Measurements from ENCODE around the gene COL9A3.

COL9A3 gene

DNA sequence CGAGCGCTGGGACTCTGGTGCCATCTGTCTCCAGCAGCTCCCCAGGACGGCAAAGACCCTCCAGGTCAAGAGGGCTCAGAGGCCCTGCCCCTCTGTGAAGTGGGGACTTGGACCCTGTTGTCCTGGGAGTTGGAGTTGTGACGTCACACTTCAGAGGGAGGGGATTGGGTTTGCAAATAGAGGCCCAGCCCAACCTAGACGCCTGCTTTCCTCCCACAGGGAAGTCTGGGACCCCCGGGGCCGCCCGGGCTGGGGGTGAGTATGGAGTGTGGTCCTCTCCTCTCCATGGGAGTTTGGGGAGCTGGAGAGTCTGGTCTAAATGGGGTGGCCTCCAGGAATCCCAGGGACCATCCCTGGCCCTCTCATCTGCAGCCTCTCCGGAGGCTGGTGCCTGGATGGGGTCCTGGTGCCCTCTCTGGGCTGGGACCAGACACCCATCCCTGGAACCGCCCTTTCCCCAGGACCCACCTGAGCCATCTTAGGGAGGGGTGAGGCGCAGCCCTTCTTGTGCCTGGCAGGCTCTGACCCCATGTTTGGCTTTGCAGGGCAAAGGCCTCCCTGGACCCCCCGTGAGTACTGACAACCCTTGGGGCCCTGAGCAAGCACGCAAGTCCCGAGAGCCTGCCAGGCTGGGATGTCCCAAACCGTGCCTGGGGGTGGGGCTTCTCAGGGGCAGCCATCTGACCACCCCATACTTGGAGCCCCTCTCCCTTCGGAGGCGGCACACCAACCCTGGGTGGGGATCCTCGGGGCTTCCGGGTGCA, 4.3 kb downstream of the COL9A3 start:
- no peak overlapping the region for H3K4me3 ChIP-seq (ENCODE audit: low read depth, low read length)
- H3K36me3 ChIP-seq (ENCODE audit: control insufficient read depth, insufficient read depth, low read length): peaks cover 9% of the 10 kb centered on the region
- H3K27me3 ChIP-seq (ENCODE audit: control insufficient read depth, insufficient read depth, low read length): peaks cover 7% of the 10 kb centered on the region
- no peak overlapping the region for H3K9ac ChIP-seq (ENCODE audit: low read depth, low read length)
- H3K4me1 ChIP-seq (ENCODE audit: control insufficient read depth, insufficient read depth, low read length): peaks cover 10% of the 10 kb centered on the region; the same call in 1 of the 2 replicates
- H3K27ac ChIP-seq (ENCODE audit: low read depth, low read length): no peak overlapping the region
- no peaks in the 10 kb centered on the region for H3K9me3 ChIP-seq (ENCODE audit: control insufficient read depth, insufficient read depth, low read length)

DNA sequence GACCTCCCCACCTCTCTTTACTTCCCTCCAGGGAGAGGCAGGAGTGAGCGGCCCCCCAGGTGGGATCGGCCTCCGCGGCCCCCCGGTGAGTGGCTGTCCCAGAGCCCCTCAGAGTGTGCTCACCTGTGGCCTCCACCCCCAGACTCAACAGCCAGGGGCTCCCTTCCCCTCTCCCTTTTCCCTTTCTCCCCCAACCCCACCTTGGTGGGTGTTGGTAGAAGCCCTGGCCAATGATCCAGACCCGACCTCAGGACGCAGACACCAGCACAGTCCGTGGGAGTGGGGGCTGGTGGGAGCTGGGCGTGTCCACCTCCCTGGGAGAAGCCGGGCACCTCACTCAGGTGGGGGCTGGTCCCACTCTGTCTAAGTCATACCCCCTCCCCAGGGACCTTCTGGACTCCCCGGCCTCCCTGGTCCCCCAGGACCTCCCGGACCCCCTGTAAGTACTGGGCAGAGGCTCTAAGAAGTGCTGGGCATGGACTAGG, 4.9 kb downstream of the COL9A3 start:
- peaks cover 2% of the 10 kb centered on the region; the same call in 1 of the 2 replicates for H3K27me3 ChIP-seq (ENCODE audit: control insufficient read depth, insufficient read depth, low read length)
- H3K27ac ChIP-seq (ENCODE audit: low read depth, low read length): no peak overlapping the region
- H3K4me1 ChIP-seq (ENCODE audit: control insufficient read depth, insufficient read depth, low read length): peaks cover 10% of the 10 kb centered on the region; the same call in 1 of the 2 replicates
- H3K4me3 ChIP-seq (ENCODE audit: low read depth, low read length): no peak overlapping the region
- H3K9me3 ChIP-seq (ENCODE audit: control insufficient read depth, insufficient read depth, low read length): no peaks in the 10 kb centered on the region
- H3K36me3 ChIP-seq (ENCODE audit: control insufficient read depth, insufficient read depth, low read length): peaks cover 12% of the 10 kb centered on the region
- no peak overlapping the region for H3K9ac ChIP-seq (ENCODE audit: low read depth, low read length)

DNA sequence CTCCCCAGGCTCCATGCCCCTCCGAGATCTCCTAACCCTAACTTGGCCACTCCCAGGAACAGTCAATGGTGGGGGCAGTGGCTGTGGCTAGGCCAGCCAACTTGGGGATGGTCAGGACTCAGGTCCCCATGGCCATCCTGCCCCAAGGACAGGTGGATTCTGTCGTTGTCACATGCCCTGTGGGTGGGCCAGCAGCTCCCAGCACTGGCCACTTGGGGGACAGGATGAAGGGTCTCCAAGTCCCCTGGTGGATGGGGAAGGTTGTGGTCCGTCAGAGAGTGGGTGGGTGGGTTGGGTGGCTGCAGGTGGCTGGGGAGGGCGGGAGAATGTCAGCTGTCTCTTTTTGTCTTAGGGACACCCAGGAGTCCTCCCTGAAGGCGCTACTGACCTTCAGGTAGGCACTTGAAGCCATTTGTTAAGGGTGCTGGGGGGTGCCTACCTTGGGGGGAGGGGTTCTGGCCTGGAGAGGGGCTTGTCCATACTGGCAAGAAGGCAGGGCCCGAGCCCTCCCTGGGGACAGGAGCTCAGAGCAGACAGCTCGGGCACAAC, 5.5 kb downstream of the COL9A3 start:
- H3K4me1 ChIP-seq (ENCODE audit: control insufficient read depth, insufficient read depth, low read length): peaks cover 10% of the 10 kb centered on the region; the same call in 1 of the 2 replicates
- 0 out of 2 replicates have a peak, but pooled peaks cover 2% of the 10 kb centered on the region for H3K27me3 ChIP-seq (ENCODE audit: control insufficient read depth, insufficient read depth, low read length)
- peaks cover 12% of the 10 kb centered on the region for H3K36me3 ChIP-seq (ENCODE audit: control insufficient read depth, insufficient read depth, low read length)
- no peak overlapping the region for H3K27ac ChIP-seq (ENCODE audit: low read depth, low read length)
- H3K9me3 ChIP-seq (ENCODE audit: control insufficient read depth, insufficient read depth, low read length): no peaks in the 10 kb centered on the region
- no peak overlapping the region for H3K9ac ChIP-seq (ENCODE audit: low read depth, low read length)
- H3K4me3 ChIP-seq (ENCODE audit: low read depth, low read length): no peak overlapping the region

DNA sequence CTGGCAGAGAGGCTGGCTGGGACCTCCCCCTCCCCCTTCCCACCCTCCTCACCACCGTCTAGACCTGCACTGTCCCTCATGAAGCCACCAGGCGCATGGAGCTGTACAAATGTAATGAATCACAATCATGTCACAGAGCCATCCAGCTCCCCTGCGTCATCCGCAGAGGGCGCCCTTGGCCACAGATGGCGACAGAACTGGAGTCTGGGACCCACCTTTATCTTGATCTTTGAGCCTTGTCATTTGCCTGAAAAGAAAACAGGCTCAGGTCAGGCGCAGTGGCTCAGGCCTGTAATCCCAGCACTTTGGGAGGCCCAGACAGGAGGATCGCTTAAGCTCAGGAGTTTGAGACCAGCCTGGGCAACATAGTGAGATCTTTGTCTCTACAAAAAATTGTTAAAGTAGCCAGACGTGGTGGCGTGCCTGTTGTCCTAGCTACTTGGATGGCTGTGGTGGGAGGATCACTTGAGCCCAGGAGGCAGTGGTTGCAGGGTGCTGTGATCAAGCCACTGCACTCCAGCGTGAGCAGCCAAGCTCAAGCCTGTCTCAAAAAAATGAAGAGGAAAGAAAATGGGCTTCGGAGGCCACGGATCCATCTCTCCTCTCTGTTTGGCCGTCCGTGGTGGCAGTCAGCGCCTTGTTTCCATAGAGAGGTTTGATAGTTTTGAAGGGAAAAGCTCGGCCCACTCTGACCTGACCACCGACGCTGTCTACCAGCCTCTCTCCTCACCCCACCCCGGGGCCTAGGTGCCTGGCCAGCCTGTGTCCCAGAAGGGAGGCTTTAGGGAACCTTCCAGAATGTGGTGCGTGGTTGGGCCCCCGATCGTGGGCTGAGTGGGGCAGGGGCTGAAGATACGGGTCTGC, 6.2 kb downstream of the COL9A3 start:
- H3K4me1 ChIP-seq (ENCODE audit: control insufficient read depth, insufficient read depth, low read length): peaks cover 7% of the 10 kb centered on the region; the same call in 1 of the 2 replicates
- H3K9ac ChIP-seq (ENCODE audit: low read depth, low read length): no peak overlapping the region
- H3K27ac ChIP-seq (ENCODE audit: low read depth, low read length): peak overlapping the region; percentile 21

DNA sequence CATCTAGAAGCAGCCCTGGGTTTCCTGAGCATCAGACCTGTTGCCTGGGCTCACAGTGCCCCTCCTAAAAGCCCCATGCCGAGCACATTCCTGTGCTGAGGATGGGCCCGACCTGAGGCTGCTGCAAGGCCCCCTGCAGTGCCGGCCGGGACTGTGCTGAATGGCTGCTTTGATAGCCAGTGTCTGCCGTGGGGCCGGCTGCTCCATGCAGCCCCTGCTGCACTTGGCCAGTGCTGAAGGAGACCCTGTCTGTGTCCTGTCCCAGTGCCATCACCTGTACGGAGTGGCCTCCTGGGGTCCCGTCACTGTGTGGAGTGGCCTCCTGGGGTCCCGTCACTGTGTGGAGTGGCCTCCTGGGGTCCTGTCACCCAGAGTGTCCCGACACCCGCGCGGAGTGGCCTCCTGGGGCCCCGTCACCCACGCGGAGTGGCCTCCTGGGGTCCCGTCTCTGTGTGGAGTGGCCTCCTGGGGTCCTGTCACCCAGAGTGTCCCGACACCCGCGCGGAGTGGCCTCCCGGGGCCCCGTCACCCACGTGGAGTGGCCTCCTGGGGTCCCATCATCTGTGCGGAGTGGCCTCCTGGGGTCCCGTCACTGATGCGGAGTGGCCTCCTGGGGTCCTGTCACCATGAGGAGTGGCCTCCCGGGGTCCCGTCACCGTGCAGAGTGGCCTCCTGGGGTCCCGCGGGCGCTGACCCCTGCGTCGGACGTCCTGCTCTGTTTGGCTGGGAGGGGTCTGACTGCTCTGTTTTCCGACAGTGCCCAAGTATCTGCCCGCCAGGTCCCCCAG, 7.0 kb downstream of the COL9A3 start:
- H3K4me1 ChIP-seq (ENCODE audit: control insufficient read depth, insufficient read depth, low read length): peaks cover 6% of the 10 kb centered on the region; the same call in 1 of the 2 replicates
- H3K4me3 ChIP-seq (ENCODE audit: low read depth, low read length): no peak overlapping the region
- H3K27ac ChIP-seq (ENCODE audit: low read depth, low read length): no peak overlapping the region
- H3K36me3 ChIP-seq (ENCODE audit: control insufficient read depth, insufficient read depth, low read length): peaks cover 20% of the 10 kb centered on the region
- H3K9ac ChIP-seq (ENCODE audit: low read depth, low read length): no peak overlapping the region
- no peaks in the 10 kb centered on the region for H3K27me3 ChIP-seq (ENCODE audit: control insufficient read depth, insufficient read depth, low read length)
- H3K9me3 ChIP-seq (ENCODE audit: control insufficient read depth, insufficient read depth, low read length): no peaks in the 10 kb centered on the region

More for the DNA sequence above, 6.2 kb downstream of the COL9A3 start:
- H3K9me3 ChIP-seq (ENCODE audit: control insufficient read depth, insufficient read depth, low read length): no peaks in the 10 kb centered on the region
- no peaks in the 10 kb centered on the region for H3K27me3 ChIP-seq (ENCODE audit: control insufficient read depth, insufficient read depth, low read length)
- H3K36me3 ChIP-seq (ENCODE audit: control insufficient read depth, insufficient read depth, low read length): peaks cover 17% of the 10 kb centered on the region
- no peak overlapping the region for H3K4me3 ChIP-seq (ENCODE audit: low read depth, low read length)

DNA sequence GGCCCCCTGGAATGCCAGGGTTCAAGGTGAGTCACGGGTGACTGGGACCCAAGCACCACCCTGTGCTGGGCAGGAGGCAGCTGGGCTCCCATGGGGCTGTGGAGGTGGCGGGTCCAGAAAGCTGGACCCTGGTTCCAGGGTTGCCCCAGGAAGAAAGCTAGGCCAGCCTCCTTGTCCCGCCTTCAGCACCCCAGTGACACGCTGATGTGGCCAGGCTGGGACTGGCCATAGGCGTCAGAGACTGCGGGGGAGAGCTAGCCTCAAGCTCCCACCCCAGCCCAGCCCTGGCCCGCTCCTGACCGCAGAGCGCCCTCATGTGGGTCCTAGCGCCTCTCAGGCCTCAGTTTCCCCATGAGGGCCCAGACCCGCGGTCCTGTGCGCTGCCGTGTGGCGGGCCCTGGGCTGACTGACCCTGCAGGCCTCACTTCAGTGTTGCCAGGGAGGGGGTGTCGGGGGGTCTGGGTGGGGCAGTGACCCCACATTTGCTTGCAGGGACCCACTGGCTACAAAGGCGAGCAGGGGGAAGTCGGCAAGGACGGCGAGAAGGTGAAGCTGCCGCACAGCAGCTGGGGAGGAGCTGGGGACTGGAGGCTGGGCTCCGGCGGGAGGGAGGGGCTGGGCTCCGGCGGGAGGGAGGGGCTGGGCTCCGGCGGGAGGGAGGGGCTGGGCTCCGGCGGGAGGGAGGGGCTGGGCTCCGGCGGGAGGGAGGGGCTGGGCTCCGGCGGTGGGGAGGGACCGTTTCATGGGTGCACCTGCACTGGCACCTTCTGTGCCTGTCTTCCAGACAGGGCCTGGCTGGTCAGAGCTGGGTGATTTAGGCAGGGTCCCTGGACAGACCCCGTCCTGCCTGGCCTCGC, 7.9 kb downstream of the COL9A3 start:
- Histone ChIP-seq H3K9me3 (ENCODE audit: control insufficient read depth, insufficient read depth, low read length) (no peaks in the 10 kb centered on the region), H3K4me3 (ENCODE audit: low read depth, low read length) (no peak overlapping the region), H3K36me3 (ENCODE audit: control insufficient read depth, insufficient read depth, low read length) (peaks cover 18% of the 10 kb centered on the region), H3K4me1 (ENCODE audit: control insufficient read depth, insufficient read depth, low read length) (peaks cover 6% of the 10 kb centered on the region; the same call in 1 of the 2 replicates), H3K27me3 (ENCODE audit: control insufficient read depth, insufficient read depth, low read length) (no peaks in the 10 kb centered on the region), H3K9ac (ENCODE audit: low read depth, low read length) (no peak overlapping the region), H3K27ac (ENCODE audit: low read depth, low read length) (no peak overlapping the region)

DNA sequence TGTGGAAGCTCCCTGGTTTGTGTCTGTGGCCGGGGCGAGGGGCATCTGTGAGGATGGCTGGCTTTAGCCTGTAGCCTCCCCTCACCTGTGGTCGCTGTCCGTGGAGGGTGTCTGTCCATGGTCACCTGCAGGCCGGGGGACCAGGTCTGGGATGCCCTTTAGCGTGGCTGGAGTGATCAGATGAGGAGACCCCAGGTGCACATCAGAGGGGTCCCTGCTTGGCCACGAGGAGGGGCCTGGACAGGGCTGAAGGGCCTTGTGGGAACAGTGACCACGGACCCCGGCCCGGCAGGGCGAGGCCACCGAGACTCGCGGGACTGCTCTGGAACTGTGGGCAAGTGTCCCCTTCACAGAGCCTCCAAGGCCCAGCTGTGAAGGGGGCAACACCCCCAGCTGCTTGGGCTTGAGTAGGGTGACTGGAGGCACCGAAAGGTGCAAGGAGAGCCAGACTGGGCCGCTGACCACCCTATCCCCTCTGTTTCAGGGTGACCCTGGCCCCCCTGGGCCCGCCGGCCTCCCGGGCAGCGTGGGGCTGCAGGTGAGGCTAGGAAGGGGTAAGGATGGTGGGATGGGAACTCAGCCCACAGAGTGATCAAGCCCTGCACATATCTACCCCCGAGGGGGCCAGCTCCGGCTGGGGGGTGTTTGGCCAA, 8.6 kb downstream of the COL9A3 start:
- peaks cover 11% of the 10 kb centered on the region for H3K36me3 ChIP-seq (ENCODE audit: control insufficient read depth, insufficient read depth, low read length)
- no peak overlapping the region for H3K27ac ChIP-seq (ENCODE audit: low read depth, low read length)
- no peak overlapping the region for H3K9ac ChIP-seq (ENCODE audit: low read depth, low read length)
- no peak overlapping the region for H3K4me3 ChIP-seq (ENCODE audit: low read depth, low read length)
- no peaks in the 10 kb centered on the region for H3K9me3 ChIP-seq (ENCODE audit: control insufficient read depth, insufficient read depth, low read length)
- no peaks in the 10 kb centered on the region for H3K27me3 ChIP-seq (ENCODE audit: control insufficient read depth, insufficient read depth, low read length)
- H3K4me1 ChIP-seq (ENCODE audit: control insufficient read depth, insufficient read depth, low read length): peaks cover 6% of the 10 kb centered on the region; the same call in 1 of the 2 replicates

DNA sequence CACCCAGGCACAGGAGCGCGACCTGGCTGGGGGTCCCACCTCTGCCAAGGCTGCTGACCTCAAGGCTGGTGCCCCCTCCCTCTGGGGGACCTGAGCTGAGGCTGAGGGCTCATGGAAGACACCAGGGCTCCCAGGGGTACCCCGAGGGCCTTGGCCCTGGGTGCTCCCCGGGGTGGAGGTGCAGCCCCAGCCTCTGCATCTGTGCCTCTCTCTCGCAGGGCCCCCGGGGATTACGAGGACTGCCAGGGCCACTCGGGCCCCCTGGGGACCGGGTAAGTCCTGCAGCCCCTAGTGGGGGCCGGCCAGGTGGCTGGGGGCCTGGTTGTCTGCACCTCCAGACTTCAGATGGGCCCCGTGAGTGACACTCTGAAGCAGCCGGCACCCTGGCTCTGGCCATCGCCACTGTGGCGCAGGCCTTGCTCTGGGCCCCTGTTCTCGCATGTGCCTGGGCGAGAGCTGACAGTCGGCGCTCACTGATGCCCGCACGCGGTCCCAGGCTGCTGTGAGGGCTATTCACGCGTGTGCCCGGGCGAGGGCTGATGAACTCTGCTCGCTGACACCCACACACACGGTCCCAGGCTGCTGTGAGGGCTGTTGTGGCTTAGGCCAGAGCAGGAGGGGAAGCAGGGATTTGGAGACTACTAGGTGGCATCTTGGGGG, 9.3 kb downstream of the COL9A3 start:
- Histone ChIP-seq H3K9me3 (ENCODE audit: control insufficient read depth, insufficient read depth, low read length) (no peaks in the 10 kb centered on the region), H3K27me3 (ENCODE audit: control insufficient read depth, insufficient read depth, low read length) (no peaks in the 10 kb centered on the region), H3K9ac (ENCODE audit: low read depth, low read length) (no peak overlapping the region), H3K36me3 (ENCODE audit: control insufficient read depth, insufficient read depth, low read length) (peaks cover 13% of the 10 kb centered on the region), H3K4me1 (ENCODE audit: control insufficient read depth, insufficient read depth, low read length) (peaks cover 6% of the 10 kb centered on the region; the same call in 1 of the 2 replicates), H3K4me3 (ENCODE audit: low read depth, low read length) (no peak overlapping the region), H3K27ac (ENCODE audit: low read depth, low read length) (no peak overlapping the region)

DNA sequence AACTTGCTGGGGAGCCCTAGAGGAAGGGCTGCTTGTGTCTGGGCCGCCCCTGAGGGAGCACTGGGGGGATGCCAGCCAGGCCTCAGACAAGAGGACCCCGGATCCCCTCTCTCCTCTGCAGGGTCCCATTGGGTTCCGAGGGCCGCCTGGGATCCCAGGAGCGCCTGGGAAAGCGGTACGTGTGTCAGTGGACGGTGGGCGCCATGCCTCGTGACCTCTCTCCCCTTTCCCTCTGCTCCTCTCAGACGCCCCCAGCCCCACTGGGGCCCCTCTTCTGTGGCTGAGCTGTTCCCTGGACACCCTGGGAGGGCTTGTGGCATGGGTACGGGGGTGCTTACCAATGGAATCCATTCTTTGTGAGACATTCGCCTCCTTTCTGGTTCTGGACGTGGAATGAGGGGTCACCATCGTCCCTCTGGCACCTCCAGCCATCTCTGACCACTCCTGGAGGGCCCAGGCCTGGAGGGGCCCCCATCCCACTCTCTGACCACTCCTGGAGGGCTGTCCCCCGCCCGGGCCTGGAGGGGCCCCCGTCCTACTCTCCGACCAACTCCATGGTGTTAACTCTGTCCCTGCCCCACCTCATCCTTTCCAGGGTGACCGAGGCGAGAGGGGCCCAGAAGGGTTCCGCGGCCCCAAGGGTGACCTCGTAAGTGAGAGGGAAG, 9.9 kb downstream of the COL9A3 start:
- Histone ChIP-seq H3K4me3 (ENCODE audit: low read depth, low read length) (no peak overlapping the region), H3K27ac (ENCODE audit: low read depth, low read length) (no peak overlapping the region), H3K9me3 (ENCODE audit: control insufficient read depth, insufficient read depth, low read length) (no peaks in the 10 kb centered on the region), H3K36me3 (ENCODE audit: control insufficient read depth, insufficient read depth, low read length) (peaks cover 20% of the 10 kb centered on the region), H3K9ac (ENCODE audit: low read depth, low read length) (no peak overlapping the region), H3K4me1 (ENCODE audit: control insufficient read depth, insufficient read depth, low read length) (peaks cover 6% of the 10 kb centered on the region; the same call in 1 of the 2 replicates), H3K27me3 (ENCODE audit: control insufficient read depth, insufficient read depth, low read length) (no peaks in the 10 kb centered on the region)
